Hindlimb muscle (tissue), 1 donor: ENCODE measurements around the gene DDX6. TPM values are rescaled to one million over a fixed set of nuclear protein-coding genes. Genes with fewer than 3 reads are reported as not detected.
"Not testable (repeated sequence)": the region's sequence is repeated elsewhere in the genome, so short reads cannot be mapped to it uniquely, and the experiment has no call there.

Source experiments
- DNase-seq: peaks from one replicate; pipeline ENCODE4 v3.0.0-alpha.2; 2013
- polyA plus RNA-seq: library from polyadenylated mRNA; unstranded; fragments of 120-200 nt; gene quantifications from one replicate; pipeline ENCODE4 v1.2.1, GENCODE V29; 2013; ENCODE audit not compliant: insufficient read length

Gene DDX6
- polyA plus RNA-seq: 68.1 TPM

DNA sequence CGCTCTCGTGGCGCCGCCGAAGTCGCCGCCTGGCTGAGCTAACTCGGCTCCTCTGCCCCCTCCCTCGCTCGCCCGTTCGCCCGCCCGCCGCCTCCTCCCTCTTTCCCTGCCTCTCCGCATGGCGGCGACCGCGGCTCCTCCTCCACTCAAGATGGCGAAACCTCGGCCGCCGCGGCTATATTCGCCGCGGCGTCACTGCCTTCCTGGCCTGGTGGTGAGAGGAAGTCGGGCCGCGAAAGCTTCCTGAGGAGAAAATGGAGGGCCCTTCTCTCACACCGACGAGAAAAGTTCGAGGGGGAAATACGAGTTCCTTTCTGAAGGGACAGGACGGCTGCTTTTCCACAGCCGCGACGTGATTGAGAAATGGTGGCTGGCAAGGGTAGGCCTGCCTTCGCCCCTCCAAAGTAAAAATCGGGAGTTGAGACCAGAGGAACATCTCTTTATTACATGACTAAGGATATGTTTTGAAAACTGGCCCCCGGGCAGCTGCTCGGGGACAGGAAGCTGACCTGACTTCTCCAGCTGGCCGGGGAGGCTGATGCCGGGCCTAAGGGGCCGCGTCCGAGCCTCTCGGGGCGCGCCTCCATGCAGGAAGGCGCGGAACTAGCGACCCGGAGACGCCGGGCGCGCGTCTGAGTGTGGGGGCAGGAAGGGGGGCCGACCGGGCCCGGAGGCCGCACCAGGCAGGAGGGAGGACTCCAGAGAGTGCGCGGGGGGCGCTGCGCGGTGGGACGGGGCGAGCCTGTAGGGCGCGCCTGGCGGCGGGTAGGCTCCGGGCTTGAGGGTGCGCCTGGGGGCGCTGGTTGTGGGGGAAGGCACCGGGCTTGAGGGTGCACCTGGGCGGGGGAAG lies at the start of gene DDX6:
DDX6 (minus strand) TSS at position 54 of the 850 bp plus-strand sequence. CDS start 4,913 bp downstream, outside the sequence.
- peak; percentile 88 for DNase-seq

- no peak for DNase-seq
Observed at GRCh38 chr11:118838905-118839553, 48.1 kb upstream of the DDX6 start.

DNA sequence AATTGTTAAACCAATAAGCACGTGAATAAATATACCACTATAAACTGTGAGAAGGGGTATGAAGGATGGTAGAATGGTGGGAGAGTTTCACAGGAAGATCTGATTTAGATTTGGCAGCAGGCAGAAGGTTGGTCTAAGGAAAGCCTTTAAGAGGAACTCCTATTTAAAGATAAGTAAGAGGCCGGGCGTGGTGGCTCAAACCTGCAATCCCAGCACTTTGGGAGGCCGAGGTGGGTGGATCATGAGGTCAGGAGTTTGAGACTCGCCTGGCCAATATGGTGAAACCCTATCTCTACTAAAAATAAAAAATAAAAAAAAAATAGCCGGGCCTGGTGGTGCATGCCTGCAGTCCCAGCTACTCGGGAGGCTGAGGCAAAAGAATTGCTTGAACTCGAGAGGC lies 46.9 kb upstream of the DDX6 start:
- DNase-seq: no peak

GRCh38 chr11:118834427-118835028 lies 43.6 kb upstream of the DDX6 start:
- DNase-seq: peak; percentile 10

DNA sequence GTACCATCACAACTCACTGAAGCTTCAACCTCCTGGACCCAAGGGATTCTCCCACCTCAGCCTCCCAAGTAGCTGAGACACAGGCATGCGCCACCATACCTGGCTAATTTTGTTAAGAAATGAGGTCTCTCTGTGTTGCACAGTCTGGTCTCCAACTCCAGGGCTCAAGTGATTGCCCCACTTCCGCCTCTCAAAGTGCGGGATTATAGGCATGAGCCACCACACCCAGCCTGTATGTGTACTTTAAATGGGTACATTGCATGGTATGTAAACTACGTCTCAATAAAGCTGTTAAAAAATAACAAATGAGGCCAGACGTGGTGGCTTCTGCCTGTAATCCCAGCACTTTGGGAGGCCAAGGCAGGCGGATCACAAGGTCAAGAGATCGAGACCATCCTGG lies 36.2 kb upstream of the DDX6 start:
- DNase-seq: no peak

GRCh38 chr11:118822936-118823510 lies 32.1 kb upstream of the DDX6 start:
- DNase-seq: not testable (repeated sequence)

DNA sequence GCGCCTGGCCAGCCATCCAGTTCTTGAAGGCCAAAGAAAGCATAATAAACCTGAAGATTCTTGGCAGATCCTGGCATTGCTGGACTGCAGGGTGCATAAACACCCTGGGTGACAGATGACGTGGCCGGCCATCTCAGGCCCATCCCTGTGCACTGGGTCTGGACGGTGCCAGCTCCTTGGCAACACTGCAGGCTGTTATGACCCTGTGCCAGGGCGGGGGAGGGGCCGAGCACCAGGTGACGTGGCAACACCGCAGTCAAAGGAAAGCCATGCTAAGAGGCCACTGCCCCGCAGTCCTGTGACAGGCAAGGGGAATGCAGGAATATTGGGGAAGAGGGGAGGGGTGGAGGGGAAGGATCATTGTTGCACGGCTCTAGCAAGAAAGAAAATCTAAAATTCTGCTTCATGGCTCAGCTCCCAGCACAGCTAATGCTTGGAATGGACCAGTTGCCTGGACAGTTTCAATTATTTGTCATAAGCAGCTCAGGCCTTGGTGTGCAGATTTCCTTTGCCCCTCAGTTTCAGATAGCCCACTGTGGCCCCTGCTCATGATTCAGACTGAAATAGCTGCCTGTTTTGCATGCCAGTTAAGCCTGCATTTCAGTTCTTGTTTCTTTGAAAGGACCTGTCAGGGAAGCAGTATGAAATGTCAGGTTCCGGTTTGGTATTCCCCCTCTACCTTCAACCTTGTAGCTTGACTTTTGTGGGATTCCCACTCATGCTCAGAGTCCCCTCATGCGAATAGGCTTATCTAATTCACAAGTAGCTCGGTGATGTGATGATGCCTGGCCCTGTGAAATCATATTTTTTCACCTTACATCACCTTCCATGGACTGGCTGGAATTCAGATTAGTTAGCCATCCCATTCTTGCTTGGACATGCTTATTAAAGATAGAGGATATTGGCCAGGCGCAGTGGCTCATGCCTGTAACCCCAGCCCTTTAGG lies 29.7 kb upstream of the DDX6 start:
- peak; percentile 16 for DNase-seq

DNA sequence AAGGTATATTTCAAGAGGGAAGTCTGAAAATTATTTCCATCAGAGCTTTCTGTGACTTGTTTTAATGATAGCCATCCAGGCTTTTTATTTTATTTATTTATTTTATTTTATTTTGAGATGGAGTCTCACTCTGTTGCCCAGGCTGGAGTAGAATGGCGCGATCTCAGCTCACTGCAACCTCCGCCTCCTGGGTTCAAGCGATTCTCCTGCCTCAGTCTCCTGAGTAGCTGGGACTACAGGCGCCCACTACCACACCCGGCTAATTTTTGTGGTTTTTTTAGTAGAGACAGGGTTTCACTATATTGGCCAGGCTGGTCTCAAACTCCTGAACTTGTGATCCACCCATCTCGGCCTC lies 29.0 kb upstream of the DDX6 start:
- DNase-seq: not testable (repeated sequence)

GRCh38 chr11:118819334-118820024 lies 28.5 kb upstream of the DDX6 start:
- DNase-seq: no peak

DNA sequence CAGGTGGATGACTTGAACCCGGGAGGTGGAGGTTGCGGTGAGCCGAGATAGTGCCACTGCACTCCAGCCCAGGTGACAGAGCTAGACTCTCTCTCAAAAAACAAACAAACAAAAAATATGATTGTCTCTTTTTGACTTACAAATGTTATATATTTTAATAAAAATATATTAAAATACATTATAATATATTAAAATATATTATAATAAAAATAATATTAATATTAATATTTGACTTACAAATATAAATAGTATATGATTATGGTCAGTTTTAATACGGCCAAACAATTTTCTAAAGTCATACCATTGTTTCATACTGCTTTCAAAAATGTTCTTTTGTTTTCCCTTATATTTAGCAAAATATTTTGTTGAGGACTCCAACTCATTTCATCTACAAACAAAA lies 27.2 kb upstream of the DDX6 start:
- DNase-seq: no peak

- DNase-seq: no peak
Observed at GRCh38 chr11:118813551-118813950, 22.6 kb upstream of the DDX6 start.

- DNase-seq: no peak
Observed at GRCh38 chr11:118812485-118812884, 21.5 kb upstream of the DDX6 start.

DNA sequence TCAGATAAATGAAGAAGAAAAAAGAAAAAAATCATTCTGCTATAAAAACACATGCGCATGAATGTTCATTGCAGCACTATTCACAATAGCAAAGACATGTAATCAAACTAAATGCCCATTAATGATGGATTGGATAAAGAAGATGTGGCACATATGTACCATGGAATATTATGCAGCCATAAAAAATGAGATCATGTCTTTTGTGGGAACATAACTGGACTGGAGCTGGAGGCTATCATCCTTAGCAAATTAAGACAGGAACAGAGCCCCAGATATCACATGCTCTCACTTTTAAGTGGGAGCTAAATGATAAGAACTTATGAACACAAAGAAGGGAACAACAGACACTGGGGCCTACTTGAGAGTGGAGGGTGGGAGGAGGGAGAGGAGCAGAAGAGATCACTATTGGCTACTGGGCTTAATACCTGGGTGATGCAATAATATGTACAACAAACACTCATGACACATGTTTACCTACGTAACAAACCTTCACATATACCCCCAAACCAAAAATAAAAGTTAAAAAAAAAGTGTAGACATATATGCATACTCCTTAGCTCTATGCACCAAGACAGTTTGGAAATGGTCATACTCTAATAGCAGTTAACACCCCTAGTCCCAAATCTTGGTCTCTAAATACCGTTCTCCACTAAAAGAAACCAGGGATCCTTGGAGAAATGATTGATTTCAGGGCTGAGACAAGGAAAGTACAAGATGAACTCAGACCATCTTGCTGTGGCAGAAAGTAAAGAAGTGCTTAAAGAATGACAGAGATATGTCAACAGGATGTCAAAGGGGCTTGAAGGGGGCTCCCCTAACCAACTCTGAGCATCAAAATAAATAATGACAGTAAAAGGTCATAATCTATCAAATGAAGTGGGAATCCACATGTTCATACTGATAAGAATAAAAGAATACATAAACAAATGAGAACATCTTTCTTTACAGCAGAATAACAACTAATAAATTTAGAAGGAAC lies 17.1 kb upstream of the DDX6 start:
- no peak for DNase-seq

DNA sequence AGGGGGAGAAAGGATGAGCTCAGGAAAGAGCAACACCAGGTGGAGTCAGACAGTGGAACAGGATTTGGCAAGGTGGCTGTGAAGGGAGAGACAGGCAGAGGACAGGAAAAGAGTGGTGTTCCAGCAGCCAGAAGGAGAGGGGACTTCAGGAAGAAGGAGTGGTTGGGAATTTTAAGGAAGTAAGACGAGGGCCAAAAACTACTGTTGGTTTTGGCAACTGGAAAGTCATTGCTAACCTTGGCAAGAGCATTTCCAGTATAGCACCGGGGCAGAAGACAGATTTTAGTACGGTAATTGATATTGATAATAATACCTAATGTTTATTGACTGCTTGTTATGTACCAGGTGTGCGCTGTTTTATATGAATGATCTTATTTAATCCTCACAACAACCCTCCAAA lies 15.4 kb upstream of the DDX6 start:
- DNase-seq: no peak

GRCh38 chr11:118804094-118804493 lies 13.1 kb upstream of the DDX6 start:
- no peak for DNase-seq

DNA sequence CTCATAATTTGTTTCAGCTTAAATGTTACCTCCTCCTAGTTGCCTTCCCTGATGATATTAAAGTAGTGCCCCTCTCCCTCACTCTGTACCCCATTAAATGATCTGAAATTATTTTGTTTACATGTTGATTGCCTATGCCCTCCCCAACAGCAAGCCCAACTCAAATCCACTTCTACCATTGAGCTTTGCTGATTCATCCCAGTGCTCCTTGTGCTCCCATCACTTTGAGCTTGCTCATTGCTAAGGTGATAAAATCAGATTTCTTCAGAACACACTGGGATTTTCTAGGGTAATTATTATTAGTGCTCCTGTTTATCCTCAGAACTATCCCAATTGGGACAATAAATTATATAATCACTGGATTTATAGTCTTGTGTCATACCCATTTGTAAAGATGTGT lies 8.4 kb upstream of the DDX6 start:
- no peak for DNase-seq

- no peak for DNase-seq
Observed at GRCh38 chr11:118797510-118797909, 6.5 kb upstream of the DDX6 start.

GRCh38 chr11:118792570-118793124 lies 1.7 kb upstream of the DDX6 start:
- DNase-seq: peak; percentile 76

DNA sequence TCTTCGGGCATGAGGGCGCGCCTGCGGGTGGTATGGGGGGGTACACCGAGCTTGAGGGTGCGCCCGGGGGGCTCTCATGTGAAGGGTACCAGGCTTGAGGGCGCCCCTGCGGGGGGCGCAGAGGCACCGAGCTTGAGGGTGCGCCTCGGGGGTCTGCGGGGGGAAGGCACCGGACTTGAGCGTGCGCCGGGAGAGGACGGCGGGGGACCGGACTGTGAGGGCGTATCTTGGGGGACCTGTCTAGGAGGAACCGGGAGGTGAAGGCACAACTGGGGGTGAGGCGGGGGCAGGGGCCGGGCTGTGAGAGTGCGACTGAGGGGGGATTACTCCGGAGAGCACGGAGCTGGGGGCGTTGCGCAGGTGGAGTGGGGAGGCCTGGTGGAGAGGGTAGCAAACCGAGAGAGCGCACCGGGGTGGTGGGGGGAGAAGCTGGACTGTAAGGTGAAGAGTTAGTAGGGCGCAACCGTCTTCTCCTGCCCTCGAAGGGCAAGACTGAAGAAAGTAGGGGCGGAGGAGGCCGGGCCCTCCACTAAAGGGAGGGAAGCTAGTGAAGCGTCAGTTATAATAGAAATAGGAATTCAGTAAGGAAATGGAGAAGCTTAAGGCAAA lies 1.1 kb upstream of the DDX6 start:
- DNase-seq: peak; percentile 27
